Calu3 (cell line): ENCODE measurements around the gene IGFN1. TPM values are rescaled to one million over a fixed set of nuclear protein-coding genes. Genes with fewer than 3 reads are reported as not detected.

Experiments used
- BruUV-seq: library from RNA; stranded (reverse); fragments of 400-500 nt; replicated peaks from 2 replicates; lab custom pipeline; 2021; lab: Mats Ljungman, UMichigan
- CTCF ChIA-PET: fragments of 300-600 bp; sonication (Branson Sonifier 250); formaldehyde crosslinking; loops from one replicate; lab custom pipeline; 2022; ENCODE audit warnings: antibody characterized with exemption; lab: Charles Lee
- DNase-seq: peaks from one replicate; pipeline ENCODE4 v3.0.0; 2022
- H3K27ac Mint-ChIP-seq: one replicate; pipeline ENCODE4 v1.8.0; 2022; ENCODE audit warnings: mixed read lengths; ENCODE audit not compliant: unreplicated experiment
- H3K27me3 Mint-ChIP-seq: one replicate; pipeline ENCODE4 v1.8.0; 2022; ENCODE audit warnings: mixed read lengths; ENCODE audit not compliant: unreplicated experiment
- H3K36me3 Mint-ChIP-seq: one replicate; pipeline ENCODE4 v1.8.0; 2022; ENCODE audit warnings: mild to moderate bottlenecking, moderate library complexity, mixed read lengths; ENCODE audit not compliant: insufficient read depth, unreplicated experiment
- H3K4me1 Mint-ChIP-seq: one replicate; pipeline ENCODE4 v1.8.0; 2022; ENCODE audit warnings: mild to moderate bottlenecking, low read depth, mixed read lengths; ENCODE audit not compliant: unreplicated experiment
- H3K4me3 Mint-ChIP-seq: one replicate; pipeline ENCODE4 v1.8.0; 2022; ENCODE audit warnings: mild to moderate bottlenecking, low read depth, moderate library complexity, mixed read lengths; ENCODE audit not compliant: unreplicated experiment
- H3K9me3 Mint-ChIP-seq: one replicate; pipeline ENCODE4 v1.8.0; 2022; ENCODE audit warnings: low read depth, mixed read lengths; ENCODE audit not compliant: unreplicated experiment
- intact Hi-C: fragments of 100-400 bp; cut with micrococcal nuclease; formaldehyde crosslinking; loops from one replicate; pipeline ENCODE4 v1.10.0; 2022; ENCODE audit not compliant: unreplicated experiment
- total RNA-seq: library from RNA; stranded (reverse); gene quantifications from 2 replicates; pipeline ENCODE4 v1.2.3, GENCODE V29; 2022
- TF ChIP-seq, protein P1 (sequence below): fragments of 200-600 bp; IDR thresholded peaks from one replicate; pipeline ENCODE4 v1.8.0; 2022; ENCODE audit warnings: antibody characterized with exemption; ENCODE audit not compliant: unreplicated experiment

The IGFN1 gene
- total RNA-seq, 1 experiment from 2014 or later = not detected

- Mint-ChIP-seq H3K9me3 (no peaks in the 10 kb centered on the region), H3K27ac (no peak overlapping the region), H3K27me3 (peaks cover 10% of the 10 kb centered on the region), H3K4me3 (no peak overlapping the region), H3K4me1 (peaks cover 26% of the 10 kb centered on the region), H3K36me3 (peaks cover 20% of the 10 kb centered on the region)
- CTCF ChIA-PET = no interaction called here
- no TSS peak for BruUV-seq
- no peak for DNase-seq
- TF ChIP-seq, protein P1, sequence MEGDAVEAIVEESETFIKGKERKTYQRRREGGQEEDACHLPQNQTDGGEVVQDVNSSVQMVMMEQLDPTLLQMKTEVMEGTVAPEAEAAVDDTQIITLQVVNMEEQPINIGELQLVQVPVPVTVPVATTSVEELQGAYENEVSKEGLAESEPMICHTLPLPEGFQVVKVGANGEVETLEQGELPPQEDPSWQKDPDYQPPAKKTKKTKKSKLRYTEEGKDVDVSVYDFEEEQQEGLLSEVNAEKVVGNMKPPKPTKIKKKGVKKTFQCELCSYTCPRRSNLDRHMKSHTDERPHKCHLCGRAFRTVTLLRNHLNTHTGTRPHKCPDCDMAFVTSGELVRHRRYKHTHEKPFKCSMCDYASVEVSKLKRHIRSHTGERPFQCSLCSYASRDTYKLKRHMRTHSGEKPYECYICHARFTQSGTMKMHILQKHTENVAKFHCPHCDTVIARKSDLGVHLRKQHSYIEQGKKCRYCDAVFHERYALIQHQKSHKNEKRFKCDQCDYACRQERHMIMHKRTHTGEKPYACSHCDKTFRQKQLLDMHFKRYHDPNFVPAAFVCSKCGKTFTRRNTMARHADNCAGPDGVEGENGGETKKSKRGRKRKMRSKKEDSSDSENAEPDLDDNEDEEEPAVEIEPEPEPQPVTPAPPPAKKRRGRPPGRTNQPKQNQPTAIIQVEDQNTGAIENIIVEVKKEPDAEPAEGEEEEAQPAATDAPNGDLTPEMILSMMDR = no peak
- intact Hi-C loops = no loop called here
Measured at GRCh38 chr1:201173736-201174135, 16.9 kb upstream of the IGFN1 start.

GRCh38 chr1:201175820-201176500 is 14.7 kb upstream of the IGFN1 start:
- DNase-seq = no peak
- no TSS peak for BruUV-seq
- Mint-ChIP-seq H3K27ac (no peak overlapping the region), H3K4me1 (peaks cover 16% of the 10 kb centered on the region), H3K36me3 (peaks cover 12% of the 10 kb centered on the region), H3K9me3 (no peaks in the 10 kb centered on the region), H3K27me3 (peaks cover 33% of the 10 kb centered on the region), H3K4me3 (no peak overlapping the region)
- TF ChIP-seq, protein P1 = no peak
- CTCF ChIA-PET = interaction anchor here (0.7 kb wide), 1 partner anchor 39 kb away, joined by 4 read pairs; no protein-coding TSS in a partner anchor
- intact Hi-C loops = no loop called here

GRCh38 chr1:201176940-201177339 is 13.7 kb upstream of the IGFN1 start:
- CTCF ChIA-PET = interaction anchor here (0.8 kb wide), 1 partner anchor 499 kb away, joined by 3 read pairs; no protein-coding TSS in a partner anchor
- TF ChIP-seq, protein P1 = no peak
- H3K4me3 Mint-ChIP-seq = no peak overlapping the region
- DNase-seq = no peak
- BruUV-seq = no TSS peak
- H3K27ac Mint-ChIP-seq = no peak overlapping the region
- peaks cover 8% of the 10 kb centered on the region for H3K4me1 Mint-ChIP-seq
- peaks cover 42% of the 10 kb centered on the region for H3K27me3 Mint-ChIP-seq
- peaks cover 2% of the 10 kb centered on the region for H3K36me3 Mint-ChIP-seq
- intact Hi-C loops = no loop called here
- H3K9me3 Mint-ChIP-seq = no peaks in the 10 kb centered on the region

GRCh38 chr1:201178718-201179117 is 11.9 kb upstream of the IGFN1 start:
- H3K27ac Mint-ChIP-seq = no peak overlapping the region
- no peaks in the 10 kb centered on the region for H3K9me3 Mint-ChIP-seq
- DNase-seq = no peak
- intact Hi-C loops = no loop called here
- H3K4me1 Mint-ChIP-seq = peaks cover 6% of the 10 kb centered on the region
- TF ChIP-seq, protein P1 = no peak
- peaks cover 60% of the 10 kb centered on the region for H3K27me3 Mint-ChIP-seq
- no TSS peak for BruUV-seq
- no peak overlapping the region for H3K4me3 Mint-ChIP-seq
- CTCF ChIA-PET = interaction anchor here (0.6 kb wide), 1 partner anchor 23 kb away, joined by 4 read pairs; no protein-coding TSS in a partner anchor
- H3K36me3 Mint-ChIP-seq = no peaks in the 10 kb centered on the region
